GM19238 (cell line): ENCODE results near the gene MCEMP1.
A peak's percentile ranks its signal among the peaks of the same experiment; 100 is the strongest.
"Not testable (repeated sequence)": the region's sequence is repeated elsewhere in the genome, so short reads cannot be mapped to it uniquely, and the experiment has no call there.

ENCODE experiments used
- DNase-seq: peaks from one replicate; pipeline ENCODE4 v3.0.0; 2011; ENCODE audit warnings: low spot score; ENCODE audit not compliant: insufficient read length

Gene MCEMP1

DNA sequence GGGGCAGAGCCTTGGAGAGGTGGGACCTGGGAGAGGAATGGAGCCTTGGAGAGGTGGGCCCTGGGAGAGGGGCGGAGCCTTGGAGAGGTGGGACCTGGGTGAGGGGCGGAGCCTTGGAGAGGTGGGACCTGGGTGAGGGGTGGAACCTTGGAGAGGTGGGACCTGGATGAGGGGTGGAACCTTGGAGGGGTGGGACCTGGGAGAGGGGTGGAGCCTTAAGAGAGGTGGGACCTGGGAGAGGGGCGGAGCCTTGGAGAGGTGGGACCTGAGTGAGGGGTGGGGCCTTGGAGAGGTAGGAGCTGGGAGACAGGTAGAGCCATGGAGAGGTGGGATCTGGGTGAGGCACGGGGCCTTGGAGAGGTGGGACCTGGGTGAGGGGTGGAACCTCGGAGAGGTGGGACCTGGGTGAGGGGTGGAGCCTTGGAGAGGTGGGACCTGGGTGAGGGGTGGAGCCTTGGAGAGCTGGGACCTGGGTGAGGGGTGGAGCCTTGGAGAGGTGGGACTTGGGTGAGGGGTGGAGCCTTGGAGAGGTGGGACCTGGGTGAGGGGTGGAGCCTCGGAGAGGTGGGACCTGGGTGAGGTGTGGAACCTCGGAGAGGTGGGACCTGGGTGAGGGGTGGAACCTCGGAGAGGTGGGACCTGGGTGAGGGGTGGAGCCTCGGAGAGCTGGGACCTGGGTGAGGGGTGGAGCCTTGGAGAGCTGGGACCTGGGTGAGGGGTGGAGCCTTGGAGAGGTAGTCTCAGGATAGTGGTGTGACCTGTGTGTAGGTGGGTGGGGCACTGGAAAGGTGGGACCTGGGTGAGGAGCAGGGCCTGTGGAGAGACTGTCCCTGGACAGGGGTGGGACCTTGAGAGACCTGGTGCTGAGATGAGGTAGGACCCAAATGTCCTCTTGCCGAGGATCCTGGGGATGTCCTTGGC is 33.0 kb upstream of the MCEMP1 start:
- DNase-seq: not testable (repeated sequence)

- no peak for DNase-seq
Observed at GRCh38 chr19:7644550-7644877, 32.4 kb upstream of the MCEMP1 start.

DNA sequence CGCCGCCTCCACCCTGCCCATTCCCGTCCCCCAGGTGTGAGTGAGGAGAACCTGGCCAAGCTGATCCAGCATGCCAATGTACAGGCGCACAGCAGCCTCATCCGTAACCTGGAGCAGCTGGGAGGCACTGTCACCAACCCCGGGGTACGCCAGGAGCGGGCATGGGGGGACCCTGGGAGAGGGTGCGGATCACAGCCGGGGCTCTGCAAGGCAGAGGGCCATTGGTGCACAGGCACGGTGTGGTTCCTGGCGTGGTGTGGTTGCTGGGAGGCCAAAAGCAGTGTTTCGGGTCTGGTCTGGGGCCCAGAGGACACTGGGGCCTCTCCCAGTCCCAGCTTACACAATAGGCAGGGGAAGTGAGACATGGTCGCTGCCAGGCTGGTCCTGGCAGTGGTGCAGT is 31.7 kb upstream of the MCEMP1 start:
- DNase-seq: no peak

GRCh38 chr19:7645656-7646425 is 31.0 kb upstream of the MCEMP1 start:
- DNase-seq: no peak

GRCh38 chr19:7646426-7646700 is 30.5 kb upstream of the MCEMP1 start:
- no peak for DNase-seq

DNA sequence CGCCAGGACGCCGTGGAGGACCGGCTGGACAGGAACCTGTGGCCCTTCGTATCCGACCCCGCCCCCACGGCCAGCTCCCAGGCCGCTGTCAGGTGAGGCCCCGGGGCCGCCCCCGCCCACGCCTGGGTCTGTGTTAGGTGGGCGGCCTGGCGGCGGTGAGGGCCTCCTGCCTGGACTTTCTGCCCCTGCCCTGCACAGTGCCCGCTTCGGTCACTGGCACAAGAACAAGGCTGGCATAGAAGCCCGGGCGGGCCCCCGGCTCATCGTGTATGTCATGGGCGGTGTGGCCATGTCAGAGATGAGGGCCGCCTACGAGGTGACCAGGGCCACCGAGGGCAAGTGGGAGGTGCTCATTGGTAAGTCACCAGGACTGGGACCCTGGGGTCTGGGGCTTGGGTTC is 29.7 kb upstream of the MCEMP1 start:
- no peak for DNase-seq

- DNase-seq: no peak
Observed at GRCh38 chr19:7648265-7649014, 28.4 kb upstream of the MCEMP1 start.

GRCh38 chr19:7650148-7650547 is 26.7 kb upstream of the MCEMP1 start:
- DNase-seq: no peak

DNA sequence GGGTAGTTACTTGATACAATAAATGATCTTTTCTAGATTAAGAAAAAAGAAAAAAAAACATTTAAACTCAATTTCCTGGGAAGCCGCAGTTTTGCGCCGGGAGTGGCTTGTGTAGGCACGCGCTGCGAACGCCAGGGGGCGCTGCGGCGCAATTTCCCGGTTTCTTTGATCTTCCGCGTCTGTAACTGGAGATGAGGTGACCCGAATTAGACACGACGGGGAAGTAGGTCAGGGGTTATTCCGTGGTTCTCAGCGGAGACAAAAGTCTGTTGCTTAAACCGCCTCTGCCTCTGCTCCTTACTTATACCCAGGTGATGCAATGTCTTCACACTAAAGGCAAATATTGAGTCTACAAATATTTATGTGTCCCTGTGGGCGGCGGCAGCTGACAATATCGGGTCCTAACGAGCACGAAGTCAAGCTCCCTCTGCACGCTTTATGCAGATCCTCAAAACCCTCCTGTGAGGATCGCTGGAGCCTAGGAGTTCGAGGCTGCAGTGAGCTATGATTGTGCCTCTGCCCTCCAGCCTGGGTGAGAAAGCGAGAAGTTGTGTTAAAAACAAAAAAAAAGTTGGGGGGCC is 24.7 kb upstream of the MCEMP1 start:
- DNase-seq: peak; percentile 85

GRCh38 chr19:7654401-7654800 is 22.5 kb upstream of the MCEMP1 start:
- DNase-seq: no peak

- no peak for DNase-seq
Observed at GRCh38 chr19:7655581-7655980, 21.3 kb upstream of the MCEMP1 start.

DNA sequence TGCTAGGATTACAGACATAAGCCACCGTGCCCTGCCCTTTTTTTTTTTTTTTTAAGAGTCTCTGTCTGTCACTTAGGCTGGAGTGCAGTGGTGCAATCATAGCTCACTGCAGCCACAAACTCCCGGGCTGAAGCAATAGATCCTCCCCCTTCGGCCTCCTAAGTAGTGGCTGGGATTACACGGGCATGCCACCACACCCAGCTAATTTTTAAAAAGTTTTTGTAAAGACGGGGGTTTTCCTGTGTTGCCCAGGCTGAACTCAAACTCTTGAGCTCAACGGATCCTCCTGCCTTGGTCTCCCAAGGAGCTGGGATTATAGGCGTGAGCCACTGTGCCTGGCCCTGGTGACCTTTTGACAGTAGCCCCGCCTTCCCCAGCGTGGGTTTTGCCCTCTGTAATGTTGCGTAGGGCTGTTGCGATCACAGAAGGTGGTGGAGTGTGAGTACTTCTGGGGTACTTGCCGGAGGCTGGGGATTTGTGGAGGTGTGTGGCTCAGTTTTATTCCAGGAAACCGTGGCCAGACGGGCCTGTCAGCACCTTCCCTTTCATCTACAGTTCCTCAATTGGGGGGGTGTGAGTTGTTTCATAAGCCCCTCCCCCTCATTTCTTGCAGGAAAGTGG is 19.6 kb upstream of the MCEMP1 start:
- DNase-seq: no peak

GRCh38 chr19:7658219-7658686 is 18.6 kb upstream of the MCEMP1 start:
- DNase-seq: peak; percentile 95

DNA sequence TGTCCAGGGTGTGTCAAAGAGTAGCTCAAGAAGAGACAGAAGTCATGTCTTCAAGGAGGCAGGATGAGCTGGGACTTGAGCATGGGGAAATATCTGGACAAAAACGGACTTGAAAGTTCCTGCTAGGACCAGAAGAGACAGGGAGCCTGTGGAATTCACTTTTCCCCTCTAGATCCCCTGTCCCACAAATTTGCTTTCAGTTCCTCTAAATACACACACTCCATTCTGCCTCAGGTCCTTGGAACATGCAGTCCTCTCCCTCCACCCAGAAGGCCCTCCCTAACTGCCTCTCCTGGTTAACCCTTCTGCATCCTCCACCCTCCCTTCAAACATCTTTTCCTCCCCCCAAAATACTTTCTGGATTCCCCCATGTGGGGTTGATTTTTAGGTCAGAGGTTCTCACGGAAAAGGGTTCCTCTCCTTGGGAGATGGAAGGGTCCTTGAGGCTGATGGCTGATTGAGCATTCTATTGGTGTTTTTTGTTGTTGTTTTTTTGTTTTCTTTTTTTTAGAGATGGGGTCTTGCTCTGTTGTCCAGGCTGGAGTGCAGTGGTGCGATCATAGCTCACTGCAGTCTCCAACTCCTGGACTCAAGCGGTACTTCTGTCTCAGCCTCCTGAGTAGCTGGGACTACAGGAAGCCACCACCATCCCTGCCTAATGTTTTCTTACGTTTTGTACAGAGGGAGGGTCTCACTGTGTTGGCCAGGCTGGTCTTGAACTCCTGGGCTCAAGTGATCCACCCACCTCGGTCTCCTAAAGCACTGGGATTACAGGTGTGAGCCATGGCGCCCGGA is 14.9 kb upstream of the MCEMP1 start:
- no peak for DNase-seq

DNA sequence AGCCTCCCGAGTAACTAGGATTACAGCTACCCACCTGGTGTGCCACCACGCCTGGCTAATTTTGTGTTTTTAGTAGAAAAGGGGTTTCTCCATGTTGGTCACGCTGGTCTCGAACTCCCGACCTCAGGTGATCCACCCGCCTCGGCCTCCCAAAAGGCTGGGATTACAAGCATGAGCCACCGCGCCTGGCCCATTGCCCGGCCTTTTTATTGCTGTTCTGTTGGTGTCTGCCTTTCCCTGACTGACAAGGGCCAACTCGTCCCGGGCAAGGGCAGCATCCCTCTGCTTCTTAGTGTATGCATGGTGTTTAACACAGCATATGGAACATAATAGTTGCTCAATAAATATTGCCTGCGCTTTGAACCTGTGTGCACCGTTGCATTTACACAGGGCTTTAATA is 14.2 kb upstream of the MCEMP1 start:
- DNase-seq: no peak

DNA sequence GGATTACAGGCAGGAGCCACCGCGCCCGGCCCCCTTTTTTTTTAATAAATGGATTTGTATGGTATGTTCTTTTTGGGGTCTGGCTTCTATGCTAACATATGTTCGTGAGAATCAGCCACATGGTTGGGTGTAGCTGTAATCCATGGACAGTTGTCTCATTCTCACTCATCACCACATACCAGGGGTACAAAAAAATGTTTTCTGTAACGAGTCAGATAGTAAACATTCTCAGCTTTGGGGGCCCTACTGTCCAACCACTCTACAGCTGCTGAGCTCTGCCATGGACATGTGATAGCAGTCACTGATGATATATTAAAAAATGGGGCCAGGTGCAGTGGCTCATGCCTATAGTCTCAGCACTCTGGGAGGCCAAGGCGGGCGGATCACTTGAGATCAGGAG is 13.2 kb upstream of the MCEMP1 start:
- DNase-seq: no peak

DNA sequence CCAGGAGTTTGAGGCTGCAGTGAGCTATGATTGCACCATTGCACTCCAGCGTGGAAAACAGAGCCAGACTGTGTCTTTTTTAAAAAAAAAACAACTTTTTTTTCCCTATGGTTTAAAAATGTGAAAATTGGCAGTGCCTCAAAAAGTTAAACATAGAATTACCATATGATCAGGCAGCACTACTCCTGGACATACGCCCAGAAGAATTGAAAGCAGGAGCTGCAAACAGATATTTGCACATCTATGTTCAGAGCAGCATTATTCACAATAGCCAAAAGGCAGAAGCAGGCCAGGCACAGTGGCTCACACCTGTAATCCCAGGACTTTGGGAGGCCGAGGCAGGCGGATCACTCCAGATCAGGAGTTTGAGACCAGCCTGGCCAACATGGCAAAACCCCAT is 11.8 kb upstream of the MCEMP1 start:
- DNase-seq: no peak

GRCh38 chr19:7668842-7669241 is 8.0 kb upstream of the MCEMP1 start, which contains the start of gene RETN:
Gene RETN (plus strand): TSS chr19:7669049. CDS start chr19:7669327, 278 bp downstream.
- no peak for DNase-seq

GRCh38 chr19:7669641-7670040 is 7.2 kb upstream of the MCEMP1 start:
- DNase-seq: no peak

DNA sequence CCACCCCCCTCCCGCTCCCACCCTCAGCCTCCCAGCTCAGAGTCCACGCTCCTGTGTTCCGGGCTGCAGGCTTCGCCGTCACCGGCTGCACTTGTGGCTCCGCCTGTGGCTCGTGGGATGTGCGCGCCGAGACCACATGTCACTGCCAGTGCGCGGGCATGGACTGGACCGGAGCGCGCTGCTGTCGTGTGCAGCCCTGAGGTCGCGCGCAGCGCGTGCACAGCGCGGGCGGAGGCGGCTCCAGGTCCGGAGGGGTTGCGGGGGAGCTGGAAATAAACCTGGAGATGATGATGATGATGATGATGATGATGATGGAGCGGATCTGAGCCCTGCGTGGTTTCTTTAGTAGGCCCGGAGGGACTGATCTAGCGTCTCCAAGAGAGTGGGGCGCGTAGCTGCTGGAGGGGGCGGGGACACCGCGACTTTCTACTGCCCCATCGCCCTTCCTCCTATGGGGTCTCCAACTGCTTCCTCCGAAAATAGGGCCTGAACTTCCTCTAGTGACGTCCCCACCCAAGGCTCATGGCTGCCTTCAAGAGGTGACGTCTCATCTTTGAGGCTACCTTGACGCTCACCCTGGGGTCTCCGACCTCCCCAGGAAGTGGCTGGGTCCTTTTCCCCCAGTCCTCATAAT is 6.6 kb upstream of the MCEMP1 start:
- DNase-seq: no peak
